AG04450 (cell line): ENCODE results near the gene SIN3A. TPM values are rescaled to one million over a fixed set of nuclear protein-coding genes. Genes with fewer than 3 reads are reported as not detected.

ENCODE experiments used
- CTCF ChIA-PET: fragments of 300-600, 350-600 bp; formaldehyde crosslinking; extraction: SDS; loops from one replicate; lab custom pipeline; 2022; ENCODE audit warnings: antibody characterized with exemption, inconsistent platforms; lab: Charles Lee
- POLR2A ChIA-PET: fragments of 350-600 bp; formaldehyde crosslinking; extraction: SDS; loops from one replicate; lab custom pipeline; 2021; ENCODE audit warnings: antibody characterized with exemption, inconsistent platforms; lab: Yijun Ruan, JAX
- DNase-seq: peaks from one replicate; pipeline ENCODE4 v3.0.0-alpha.2; 2011; ENCODE audit warnings: low read depth, low spot score
- H3K27ac ChIP-seq: one replicate; pipeline ENCODE4 v1.5.1; 2012; ENCODE audit warnings: low read depth, low read length, control low read depth
- H3K27me3 ChIP-seq: one replicate; pipeline ENCODE4 v1.6.0; 2012; ENCODE audit warnings: low read length; ENCODE audit not compliant: control insufficient read depth, insufficient read depth
- H3K4me3 ChIP-seq: 2 replicates; pipeline ENCODE4 v1.5.1; 2011; ENCODE audit warnings: mild to moderate bottlenecking, low read depth, low read length, control low read depth
- H3K9me3 ChIP-seq: 2 replicates; pipeline ENCODE4 v1.5.1; 2012; ENCODE audit warnings: low read length; ENCODE audit not compliant: control insufficient read depth, insufficient read depth
- polyA plus RNA-seq: library from polyadenylated mRNA; depleted of rRNA; stranded (reverse); fragments of >200 nt; gene quantifications from 2 replicates; pipeline ENCODE4 v1.2.3, GENCODE V29; 2011
- TF ChIP-seq, protein P1 (sequence below): IDR thresholded peaks from 2 replicates; pipeline ENCODE4 v1.5.1; 2011; ENCODE audit warnings: low read depth, low read length, control low read depth, inconsistent platforms

The SIN3A gene
- polyA plus RNA-seq, 1 experiment, result 28.0 TPM

GRCh38 chr15:75437721-75438120 lies 13.8 kb downstream of the SIN3A start:
- TF ChIP-seq, protein P1, sequence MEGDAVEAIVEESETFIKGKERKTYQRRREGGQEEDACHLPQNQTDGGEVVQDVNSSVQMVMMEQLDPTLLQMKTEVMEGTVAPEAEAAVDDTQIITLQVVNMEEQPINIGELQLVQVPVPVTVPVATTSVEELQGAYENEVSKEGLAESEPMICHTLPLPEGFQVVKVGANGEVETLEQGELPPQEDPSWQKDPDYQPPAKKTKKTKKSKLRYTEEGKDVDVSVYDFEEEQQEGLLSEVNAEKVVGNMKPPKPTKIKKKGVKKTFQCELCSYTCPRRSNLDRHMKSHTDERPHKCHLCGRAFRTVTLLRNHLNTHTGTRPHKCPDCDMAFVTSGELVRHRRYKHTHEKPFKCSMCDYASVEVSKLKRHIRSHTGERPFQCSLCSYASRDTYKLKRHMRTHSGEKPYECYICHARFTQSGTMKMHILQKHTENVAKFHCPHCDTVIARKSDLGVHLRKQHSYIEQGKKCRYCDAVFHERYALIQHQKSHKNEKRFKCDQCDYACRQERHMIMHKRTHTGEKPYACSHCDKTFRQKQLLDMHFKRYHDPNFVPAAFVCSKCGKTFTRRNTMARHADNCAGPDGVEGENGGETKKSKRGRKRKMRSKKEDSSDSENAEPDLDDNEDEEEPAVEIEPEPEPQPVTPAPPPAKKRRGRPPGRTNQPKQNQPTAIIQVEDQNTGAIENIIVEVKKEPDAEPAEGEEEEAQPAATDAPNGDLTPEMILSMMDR, result no peak

DNA sequence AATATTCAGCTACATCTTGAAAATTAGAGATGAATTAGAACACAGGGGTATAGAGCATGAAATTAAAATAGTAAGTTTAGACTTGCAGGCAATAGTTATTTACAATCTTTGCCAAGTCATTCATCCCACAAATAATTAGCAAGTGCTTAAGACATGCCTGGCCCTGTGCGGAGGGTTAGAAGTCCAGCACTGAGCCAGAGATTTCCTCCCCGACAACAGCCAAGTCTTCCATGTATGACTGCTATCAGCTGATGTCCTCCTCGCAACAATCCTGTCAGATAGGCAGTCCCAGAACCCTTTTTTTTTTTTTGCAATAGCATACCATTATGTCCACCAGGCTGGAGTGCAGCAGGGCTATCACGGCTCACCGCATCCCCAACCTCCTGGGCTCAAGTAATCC lies 14.6 kb downstream of the SIN3A start:
- TF ChIP-seq, protein P1, result no peak
- CTCF ChIA-PET, result no interaction called here
- POLR2A ChIA-PET, result no interaction called here
- H3K27ac ChIP-seq, result no peak overlapping the region
- H3K27me3 ChIP-seq, result no peaks in the 10 kb centered on the region
- no peak for DNase-seq
- H3K9me3 ChIP-seq, result no peaks in the 10 kb centered on the region
- no peak overlapping the region for H3K4me3 ChIP-seq

More at GRCh38 chr15:75437721-75438120, 13.8 kb downstream of the SIN3A start:
- CTCF ChIA-PET, result no interaction called here
- H3K4me3 ChIP-seq, result no peak overlapping the region
- DNase-seq, result no peak
- no peak overlapping the region for H3K27ac ChIP-seq
- no peaks in the 10 kb centered on the region for H3K27me3 ChIP-seq
- no peaks in the 10 kb centered on the region for H3K9me3 ChIP-seq
- POLR2A ChIA-PET, result no interaction called here

DNA sequence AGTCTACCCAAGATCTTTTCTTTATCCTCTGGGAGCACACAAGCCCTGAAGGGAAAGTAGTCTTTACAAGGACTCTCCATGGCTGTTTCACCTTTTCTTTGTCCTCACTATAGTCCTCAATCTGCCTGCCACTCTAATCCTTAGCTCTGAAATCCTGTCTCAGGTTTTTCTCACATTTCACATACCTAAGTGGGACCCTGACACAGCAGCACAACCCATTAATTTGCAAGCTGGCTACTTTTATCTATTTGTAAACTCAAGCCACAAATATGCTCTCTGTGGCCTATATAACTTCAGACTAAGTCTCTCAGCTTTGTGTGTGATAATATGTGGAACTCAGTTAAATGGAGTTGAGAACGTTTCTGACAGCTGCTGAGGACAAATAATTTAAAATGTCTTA lies 19.8 kb downstream of the SIN3A start:
- Histone ChIP-seq H3K9me3 (no peaks in the 10 kb centered on the region), H3K4me3 (no peak overlapping the region), H3K27me3 (no peaks in the 10 kb centered on the region), H3K27ac (no peak overlapping the region)
- TF ChIP-seq, protein P1, result no peak
- ChIA-PET POLR2A (no interaction called here), CTCF (no interaction called here)
- no peak for DNase-seq

DNA sequence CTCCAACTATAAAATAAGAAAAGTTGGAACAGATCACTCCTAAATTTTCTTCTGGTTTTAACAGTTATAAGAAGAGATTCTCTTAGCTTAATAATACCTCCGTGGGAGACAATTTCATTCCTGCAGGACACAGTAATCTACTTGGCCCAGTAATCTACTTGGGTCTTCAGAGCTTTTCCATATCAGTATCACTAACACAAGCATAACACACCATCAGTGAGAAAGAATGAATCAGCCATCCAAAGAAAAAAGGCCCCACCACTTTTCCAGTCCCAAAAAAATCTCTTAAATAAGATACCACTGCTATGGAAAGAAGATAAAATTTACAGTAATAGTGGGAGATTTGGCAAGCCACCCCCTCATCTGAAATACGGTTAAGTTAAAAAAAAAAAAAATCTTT lies 20.2 kb downstream of the SIN3A start:
- CTCF ChIA-PET, result no interaction called here
- DNase-seq, result no peak

DNA sequence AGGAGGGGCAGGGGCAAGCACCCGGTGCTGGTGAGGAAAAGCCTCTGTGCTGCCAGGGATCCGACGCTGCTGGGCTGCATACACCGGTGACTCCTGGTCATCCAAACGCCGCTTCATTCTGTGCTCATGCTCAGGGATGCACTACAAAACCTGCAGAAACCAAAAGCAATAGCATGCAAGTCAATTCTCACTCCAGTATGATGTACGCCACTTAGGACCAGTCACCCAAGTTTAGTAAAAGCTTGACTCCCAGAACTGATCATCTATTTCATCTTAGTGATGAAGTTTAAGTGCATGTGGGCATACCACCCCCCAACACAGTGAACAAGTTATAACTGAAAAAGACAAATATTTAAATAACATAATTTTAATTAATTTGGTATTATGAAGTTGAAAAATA lies 21.2 kb downstream of the SIN3A start:
- no peak overlapping the region for H3K4me3 ChIP-seq
- H3K27ac ChIP-seq, result no peak overlapping the region
- no peak for DNase-seq
- no peaks in the 10 kb centered on the region for H3K9me3 ChIP-seq
- H3K27me3 ChIP-seq, result no peaks in the 10 kb centered on the region
- ChIA-PET CTCF (no interaction called here), POLR2A (no interaction called here)
- TF ChIP-seq, protein P1, result no peak

More for the DNA sequence above, 20.2 kb downstream of the SIN3A start:
- Histone ChIP-seq H3K27me3 (no peaks in the 10 kb centered on the region), H3K27ac (no peak overlapping the region), H3K9me3 (no peaks in the 10 kb centered on the region), H3K4me3 (no peak overlapping the region)
- POLR2A ChIA-PET, result no interaction called here
- TF ChIP-seq, protein P1, result no peak
